SK-N-SH (cell line): ENCODE data around the gene PHLDB2. TPM values are rescaled to one million over a fixed set of nuclear protein-coding genes. Genes with fewer than 3 reads are reported as not detected.

Experiments
- CTCF ChIA-PET: fragments of 300-600, 350-600 bp; formaldehyde crosslinking; extraction: SDS; loops from one replicate; lab custom pipeline; 2021; lab: Yijun Ruan, JAX
- POLR2A ChIA-PET: fragments of 350-600 bp; sonication (Branson Sonifier 250); formaldehyde crosslinking; extraction: SDS; loops from one replicate; lab custom pipeline; 2020; ENCODE audit warnings: antibody characterized with exemption, inconsistent platforms; lab: Yijun Ruan, JAX
- DNase-seq: peaks from one replicate; pipeline ENCODE4 v3.0.0; 2012
- H2AFZ ChIP-seq: fragments of 200-600 bp; sonication (generic); 2 replicates; pipeline ENCODE4 v1.8.1; 2016; ENCODE audit warnings: antibody characterized with exemption, mild to moderate bottlenecking, low read depth
- H3F3A ChIP-seq: fragments of 200-600 bp; sonication (generic); replicated peaks from 2 replicates; pipeline ENCODE3; 2016; ENCODE audit warnings: antibody characterized with exemption, mild to moderate bottlenecking; ENCODE audit not compliant: insufficient read depth
- H3K27ac ChIP-seq, 2 experiments: fragments of 200-500 bp in 1 of 2; fragments of 200-600 bp in 1 of 2; sonication (Bioruptor generic) in 1 of 2; sonication (generic), shearing (Covaris generic) in 1 of 2; 2 replicates each; pipeline versions ENCODE4 v1.5.1 to v1.6.1; 2014 to 2016; ENCODE audit warnings: low read depth in 2 of 2, inconsistent platforms in 1 of 2, low read length in 1 of 2, mild to moderate bottlenecking in 1 of 2, mixed read lengths in 1 of 2
- H3K27me3 ChIP-seq: fragments of 200-600 bp; sonication (generic), shearing (Covaris generic); 2 replicates; pipeline ENCODE4 v1.6.1; 2016; ENCODE audit warnings: mixed run types; ENCODE audit not compliant: insufficient read depth
- H3K36me3 ChIP-seq, 2 experiments: fragments of 200-500 bp in 1 of 2; fragments of 200-600 bp in 1 of 2; sonication (Bioruptor generic) in 1 of 2; sonication (generic) in 1 of 2; replicated peaks in 1 of 2; 2 replicates each; pipeline versions ENCODE3 to v1.5.1; 2014 to 2016; ENCODE audit warnings: low read length in 1 of 2, mild to moderate bottlenecking in 1 of 2; ENCODE audit not compliant: insufficient read depth in 2 of 2, control insufficient read depth in 1 of 2
- H3K4me1 ChIP-seq, 2 experiments: fragments of 200-500 bp in 1 of 2; fragments of 200-600 bp in 1 of 2; sonication (Bioruptor generic) in 1 of 2; sonication (generic), shearing (Covaris generic) in 1 of 2; 2 replicates each; pipeline versions ENCODE4 v1.5.1 to v1.6.1; 2014 to 2016; ENCODE audit warnings: low read depth in 1 of 2, low read length in 1 of 2, mixed run types in 1 of 2; ENCODE audit not compliant: insufficient read depth in 2 of 2, control insufficient read depth in 1 of 2
- H3K4me2 ChIP-seq: fragments of 200-600 bp; sonication (generic), shearing (Covaris generic); 2 replicates; pipeline ENCODE4 v1.6.1; 2017; ENCODE audit warnings: mixed run types
- H3K4me3 ChIP-seq, 2 experiments: fragments of 200-500 bp in 1 of 2; fragments of 200-600 bp in 1 of 2; sonication (Bioruptor generic) in 1 of 2; sonication (generic), shearing (Covaris generic) in 1 of 2; 2 replicates each; pipeline versions ENCODE4 v1.5.1 to v1.8.1; 2014 to 2016; ENCODE audit warnings: low read depth in 2 of 2, inconsistent platforms in 1 of 2, low read length in 1 of 2, mild to moderate bottlenecking in 1 of 2, mixed read lengths in 1 of 2, moderate library complexity in 1 of 2
- H3K79me2 ChIP-seq: fragments of 200-600 bp; sonication (generic); 2 replicates; pipeline ENCODE4 v1.8.1; 2017; ENCODE audit warnings: mild to moderate bottlenecking; ENCODE audit not compliant: insufficient read depth
- H3K9ac ChIP-seq: fragments of 200-600 bp; sonication (generic); 2 replicates; pipeline ENCODE4 v1.6.1; 2017; ENCODE audit warnings: mixed run types
- H3K9me2 ChIP-seq: fragments of 200-600 bp; sonication (generic); 2 replicates; pipeline ENCODE4 v1.6.1; 2017; ENCODE audit warnings: mixed run types
- H3K9me3 ChIP-seq: fragments of 200-600 bp; sonication (generic); 2 replicates; pipeline ENCODE4 v1.6.1; 2017; ENCODE audit warnings: mixed run types, mild to moderate bottlenecking, moderate library complexity
- H4K20me1 ChIP-seq: fragments of 200-600 bp; sonication (generic); 2 replicates; pipeline ENCODE4 v1.6.1; 2017; ENCODE audit warnings: mild to moderate bottlenecking, mixed run types; ENCODE audit not compliant: insufficient read depth
- EZH2phosphoT487 ChIP-seq: fragments of 200-600 bp; sonication (generic); IDR thresholded peaks from 2 replicates; pipeline ENCODE4 v1.6.1; 2017; ENCODE audit warnings: low read depth, mixed run types, mild to moderate bottlenecking, antibody characterized with exemption, moderate library complexity, borderline replicate concordance
- JUND ChIP-seq: IDR thresholded peaks from 2 replicates; pipeline ENCODE4 v1.4.0; 2012
- NFIC ChIP-seq: IDR thresholded peaks from 2 replicates; pipeline ENCODE4 v1.4.0; 2012; ENCODE audit warnings: borderline replicate concordance
- PBX3 ChIP-seq: IDR thresholded peaks from 2 replicates; pipeline ENCODE4; 2012
- POLR2AphosphoS5 ChIP-seq: IDR thresholded peaks from 2 replicates; pipeline ENCODE4 v1.6.1; 2012; ENCODE audit warnings: low read depth, low read length
- RCOR1 ChIP-seq: fragments of 150-350 bp; IDR thresholded peaks from 2 replicates; pipeline ENCODE4 v1.6.1; 2017; ENCODE audit warnings: antibody characterized with exemption, low read length
- SIN3A ChIP-seq: IDR thresholded peaks from 2 replicates; pipeline ENCODE4 v1.6.1; 2012; ENCODE audit warnings: low read depth, mild to moderate bottlenecking, low read length, moderate library complexity, borderline replicate concordance
- SMC3 ChIP-seq: IDR thresholded peaks from 2 replicates; pipeline ENCODE4 v1.6.1; 2012; ENCODE audit warnings: low read depth, low read length, improper control_type of control experiment
- TCF12 ChIP-seq: IDR thresholded peaks from 2 replicates; pipeline ENCODE4 v1.4.0; 2012
- USF1 ChIP-seq: IDR thresholded peaks from 2 replicates; pipeline ENCODE4 v1.4.0; 2012; ENCODE audit warnings: low read depth, borderline replicate concordance
- WGBS: methylation state at CpG from one replicate; pipeline ENCODE4 v1.1.6; 2017; ENCODE audit warnings: low lambda C conversion rate; 5-methylcytosine and 5-hydroxymethylcytosine counted together
- polyA plus RNA-seq, 3 experiments: library from polyadenylated mRNA; depleted of rRNA; stranded (reverse); fragments of >200 nt; gene quantifications; 2 replicates each; pipeline ENCODE4 v1.2.3, GENCODE V29; 2012
- TF ChIP-seq, protein P1 (sequence below): fragments of 200-600 bp; sonication (generic); IDR thresholded peaks from 2 replicates; pipeline ENCODE4 v1.6.1; 2017; ENCODE audit warnings: antibody characterized with exemption, mild to moderate bottlenecking, moderate library complexity

The PHLDB2 gene
- polyA plus RNA-seq, 1 of the 3 experiments (the other 2 are of a cell fraction): 18.0 TPM

- Histone ChIP-seq H3K79me2 (peaks cover 99% of the 10 kb centered on the region), H2AFZ (no peak overlapping the region), H3K27me3 (no peaks in the 10 kb centered on the region), H4K20me1 (no peaks in the 10 kb centered on the region), H3K4me2 (peak overlapping the region; percentile 25; the same call in 1 of the 2 replicates), H3K27ac (peak overlapping the region in 1 of 2 experiments; percentile 86; a peak in 3 of 4 replicates), H3K4me3 (no peak overlapping the region), H3K9ac (no peak overlapping the region), H3K36me3 (peaks cover 0 to 47% of the 10 kb centered on the region in 2 experiments), H3K9me2 (no peaks in the 10 kb centered on the region), H3F3A (peaks cover 31% of the 10 kb centered on the region), H3K4me1 (peaks cover 0 to 25% of the 10 kb centered on the region in 2 experiments; a peak in 3 of 4 replicates), H3K9me3 (no peaks in the 10 kb centered on the region)
- ChIA-PET CTCF (interaction anchor here (1.3 kb wide), 1 partner anchor 66 kb away, joined by 3 read pairs; no protein-coding TSS in a partner anchor), POLR2A (no interaction called here)
- TF ChIP-seq TCF12 (0 out of 2 replicates have a peak, but pooled peaks have one; percentile 6), SIN3A (no peak)
- 20% methylated on average over 2 of the region's 2 CpGs for WGBS
- DNase-seq: peak; percentile 25
These were observed 42.6 kb downstream of the PHLDB2 start for GRCh38 chr3:111901637-111902036.

DNA sequence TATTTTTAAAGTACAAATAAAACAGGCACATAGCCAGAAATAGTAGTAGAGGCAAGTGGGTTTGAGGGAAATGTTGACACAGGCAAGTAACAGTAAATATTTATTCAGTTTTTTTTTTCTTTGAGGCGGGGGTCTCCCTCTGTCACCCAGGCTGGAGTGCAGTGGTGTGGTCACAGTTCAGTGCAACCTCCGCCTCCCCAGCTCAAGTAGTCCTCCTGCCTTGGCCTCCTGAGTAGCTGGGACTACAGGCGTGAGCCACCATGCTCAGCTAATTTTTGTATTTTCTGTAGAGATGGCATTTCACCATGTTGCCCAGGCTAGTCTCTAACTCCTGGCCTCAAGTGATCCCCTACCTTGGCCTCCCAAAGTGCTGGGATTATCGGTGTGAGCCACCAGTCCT, 43.5 kb downstream of the PHLDB2 start:
- TF ChIP-seq PBX3: no peak
- TF ChIP-seq EZH2phosphoT487: no peak
- TF ChIP-seq POLR2AphosphoS5: no peak
- TF ChIP-seq JUND: no peak
- no peak for TF ChIP-seq RCOR1
- no peak for TF ChIP-seq SMC3
- TF ChIP-seq, protein P1, sequence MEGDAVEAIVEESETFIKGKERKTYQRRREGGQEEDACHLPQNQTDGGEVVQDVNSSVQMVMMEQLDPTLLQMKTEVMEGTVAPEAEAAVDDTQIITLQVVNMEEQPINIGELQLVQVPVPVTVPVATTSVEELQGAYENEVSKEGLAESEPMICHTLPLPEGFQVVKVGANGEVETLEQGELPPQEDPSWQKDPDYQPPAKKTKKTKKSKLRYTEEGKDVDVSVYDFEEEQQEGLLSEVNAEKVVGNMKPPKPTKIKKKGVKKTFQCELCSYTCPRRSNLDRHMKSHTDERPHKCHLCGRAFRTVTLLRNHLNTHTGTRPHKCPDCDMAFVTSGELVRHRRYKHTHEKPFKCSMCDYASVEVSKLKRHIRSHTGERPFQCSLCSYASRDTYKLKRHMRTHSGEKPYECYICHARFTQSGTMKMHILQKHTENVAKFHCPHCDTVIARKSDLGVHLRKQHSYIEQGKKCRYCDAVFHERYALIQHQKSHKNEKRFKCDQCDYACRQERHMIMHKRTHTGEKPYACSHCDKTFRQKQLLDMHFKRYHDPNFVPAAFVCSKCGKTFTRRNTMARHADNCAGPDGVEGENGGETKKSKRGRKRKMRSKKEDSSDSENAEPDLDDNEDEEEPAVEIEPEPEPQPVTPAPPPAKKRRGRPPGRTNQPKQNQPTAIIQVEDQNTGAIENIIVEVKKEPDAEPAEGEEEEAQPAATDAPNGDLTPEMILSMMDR: no peak
- no peak for TF ChIP-seq USF1
- no peak for TF ChIP-seq NFIC
- TF ChIP-seq, all 33 proteins: peak for 0
- no peak for DNase-seq
- Histone ChIP-seq H3K9me2 (no peaks in the 10 kb centered on the region), H3K9ac (peak overlapping the region; percentile 14; the same call in 1 of the 2 replicates), H3K4me1 (peaks cover 0 to 25% of the 10 kb centered on the region in 2 experiments; a peak in 3 of 4 replicates), H2AFZ (no peak overlapping the region), H3F3A (peaks cover 31% of the 10 kb centered on the region), H4K20me1 (no peaks in the 10 kb centered on the region), H3K4me2 (peak overlapping the region; percentile 20; the same call in 1 of the 2 replicates), H3K79me2 (peaks cover 99% of the 10 kb centered on the region), H3K9me3 (no peaks in the 10 kb centered on the region), H3K4me3 (no peak overlapping the region), H3K36me3 (peaks cover 0 to 50% of the 10 kb centered on the region in 2 experiments), H3K27ac (peak overlapping the region in 1 of 2 experiments; percentile 86; a peak in 2 of 4 replicates), H3K27me3 (no peaks in the 10 kb centered on the region)
- ChIA-PET POLR2A (interaction anchor here (0.7 kb wide), 1 partner anchor 44 kb away, joined by 3 read pairs; no protein-coding TSS in a partner anchor), CTCF (interaction anchor here (0.8 to 1.3 kb wide), 2 partner anchors 20 to 65 kb away, joined by 3 read pairs; no protein-coding TSS in a partner anchor)
- WGBS: 84% methylated on average over 4 of the region's 4 CpGs
